GM21529 (cell line): ENCODE data around the gene CUX1.
"Not testable (repeated sequence)": the region's sequence is repeated elsewhere in the genome, so short reads cannot be mapped to it uniquely, and the experiment has no call there.

ENCODE experiments used
- ATAC-seq: cut with Tn5 transposase; IDR thresholded peaks from one replicate; pipeline ENCODE4 v1.9.1; 2021; ENCODE audit not compliant: unreplicated experiment

The CUX1 gene

DNA sequence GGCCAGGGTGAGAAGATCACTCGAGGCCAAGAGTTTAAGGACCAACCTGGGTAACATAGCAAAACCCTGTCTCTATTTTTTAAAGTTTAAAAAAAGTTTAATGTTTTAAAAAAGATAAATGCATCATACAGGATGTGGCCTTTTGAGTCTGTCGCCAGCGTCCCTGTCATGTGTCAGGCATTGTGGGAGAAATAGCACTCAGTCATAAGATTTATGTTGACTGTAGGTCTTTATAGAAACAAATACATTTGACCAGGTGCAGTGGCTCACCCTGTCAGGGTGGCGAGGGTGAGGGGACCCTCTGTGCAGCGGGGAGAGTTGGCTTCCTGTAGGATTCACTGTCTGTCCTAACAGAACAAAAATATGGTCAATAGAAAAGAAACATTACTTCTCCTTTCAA is 405.8 kb downstream of the CUX1 start:
- ATAC-seq = no peak

DNA sequence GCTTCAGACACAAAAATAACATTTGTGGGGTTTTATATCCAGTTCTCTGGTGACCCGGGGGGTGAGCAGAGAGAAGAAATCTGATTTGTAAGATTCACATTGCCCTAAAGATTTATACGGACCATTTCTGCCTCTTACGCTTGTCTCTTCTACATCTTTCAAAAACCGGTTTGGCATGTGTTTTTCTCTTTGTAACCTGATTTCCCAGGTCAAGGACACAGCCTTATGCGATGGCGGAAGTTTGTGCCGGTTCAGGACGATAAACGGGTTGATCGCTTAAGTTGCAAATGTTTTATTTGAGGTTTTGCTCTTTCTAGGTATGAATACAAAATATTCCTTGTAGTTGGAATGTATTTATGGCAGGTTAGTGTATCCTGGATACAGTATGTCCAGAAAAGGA is 407.6 kb downstream of the CUX1 start:
- ATAC-seq = no peak

DNA sequence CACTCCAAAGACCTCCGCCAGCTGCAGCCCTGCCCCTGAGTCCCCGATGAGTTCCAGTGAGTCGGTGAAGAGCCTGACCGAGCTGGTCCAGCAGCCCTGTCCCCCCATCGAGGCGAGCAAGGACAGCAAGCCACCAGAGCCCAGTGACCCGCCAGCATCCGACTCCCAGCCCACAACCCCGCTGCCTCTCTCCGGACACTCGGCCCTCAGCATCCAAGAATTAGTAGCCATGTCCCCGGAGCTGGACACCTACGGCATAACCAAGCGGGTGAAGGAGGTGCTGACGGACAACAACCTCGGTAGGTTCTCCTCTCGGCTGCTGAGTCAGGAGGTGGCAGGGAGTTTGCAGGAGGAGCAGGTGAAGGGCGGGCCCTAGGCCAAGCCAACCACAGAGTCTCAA is 409.9 kb downstream of the CUX1 start:
- ATAC-seq = no peak

DNA sequence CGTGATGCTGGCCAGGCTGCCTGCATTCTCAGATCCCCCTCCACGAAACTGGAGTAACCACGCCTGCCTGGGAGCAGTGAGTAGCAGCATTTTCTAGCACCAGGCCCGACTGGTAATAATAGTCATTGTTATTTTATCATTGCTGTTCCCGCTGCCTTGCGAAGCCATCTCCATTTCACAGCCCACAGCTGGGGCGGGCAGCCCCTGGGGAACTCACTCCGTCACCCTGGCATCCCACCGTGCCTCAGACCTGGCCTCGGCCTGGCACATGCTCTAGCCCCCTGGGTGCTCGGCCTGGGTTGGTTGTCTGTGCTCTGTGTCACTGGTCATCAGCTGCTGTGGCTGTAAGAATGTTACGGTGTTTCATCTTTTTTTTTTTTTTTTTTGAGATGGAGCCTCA is 411.5 kb downstream of the CUX1 start:
- no peak for ATAC-seq

DNA sequence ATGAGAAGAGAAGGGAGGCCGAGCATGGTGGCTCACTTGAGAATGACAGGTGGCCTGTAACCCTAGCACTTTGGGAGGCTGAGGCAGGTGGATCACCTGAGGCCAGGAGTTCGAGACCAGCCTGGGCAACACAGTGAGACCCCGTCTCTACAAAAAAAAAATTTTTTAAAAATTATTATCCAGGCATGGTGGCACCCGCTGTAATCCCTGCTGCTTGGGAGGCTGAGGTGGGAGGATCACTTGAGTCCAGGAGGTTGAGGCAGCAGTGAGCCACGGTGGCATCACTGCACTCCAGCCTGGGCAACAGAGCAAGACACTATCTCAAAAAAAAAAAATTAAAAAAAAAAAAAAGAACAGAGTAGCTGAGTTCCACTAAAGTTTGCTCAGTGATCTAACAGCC is 412.7 kb downstream of the CUX1 start:
- not testable (repeated sequence) for ATAC-seq

DNA sequence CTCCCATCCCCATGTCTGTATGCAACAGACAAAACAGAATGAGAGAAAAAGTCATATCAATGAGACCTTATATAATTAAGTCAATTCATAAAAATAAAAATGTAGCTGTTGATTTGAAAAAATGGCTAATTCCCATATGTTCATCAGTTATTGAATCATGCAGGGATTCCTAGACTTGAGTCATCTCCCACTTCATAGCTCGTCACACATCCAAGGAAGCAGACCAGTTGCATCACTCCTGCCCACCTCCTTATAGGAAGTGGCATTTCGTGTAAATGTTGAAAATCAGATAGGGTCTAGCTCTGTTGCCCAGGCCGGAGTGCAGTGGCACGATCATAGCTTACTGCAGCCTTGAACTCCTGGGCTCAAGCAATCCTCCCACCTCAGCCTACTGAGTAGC is 413.2 kb downstream of the CUX1 start:
- ATAC-seq = no peak

DNA sequence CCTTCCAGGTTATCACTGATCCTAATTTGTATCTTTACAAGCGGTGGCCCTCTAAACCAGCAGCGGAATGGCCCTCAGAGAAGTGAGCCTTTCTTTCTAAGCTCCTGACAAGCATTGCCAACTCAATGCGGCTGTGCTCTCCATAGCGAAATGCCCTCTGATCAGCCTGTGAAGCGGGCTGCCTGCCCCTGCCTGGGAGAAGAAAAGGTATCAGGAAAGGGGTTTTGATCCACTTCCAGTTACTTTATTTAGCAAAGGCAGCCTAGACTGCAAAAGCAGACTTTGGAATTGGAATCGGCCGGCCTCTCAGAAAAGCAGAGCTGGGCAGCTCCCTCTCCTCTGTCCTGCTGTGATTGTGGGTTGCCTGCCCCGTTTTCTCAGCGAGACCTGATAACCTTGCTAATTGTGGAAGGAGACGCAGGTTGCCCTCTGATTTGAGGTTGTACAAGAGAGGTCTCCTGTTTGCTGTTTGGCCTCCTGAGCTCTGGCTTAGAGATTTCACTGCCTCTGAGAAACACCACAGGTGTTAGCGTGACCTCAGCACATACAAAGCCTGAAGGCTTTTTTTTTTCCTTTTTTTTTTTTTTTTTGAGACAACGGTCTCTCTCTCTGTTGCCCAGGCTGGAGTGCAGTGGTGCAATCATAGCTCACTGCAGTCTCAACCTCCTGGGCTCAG is 415.3 kb downstream of the CUX1 start:
- ATAC-seq = no peak

DNA sequence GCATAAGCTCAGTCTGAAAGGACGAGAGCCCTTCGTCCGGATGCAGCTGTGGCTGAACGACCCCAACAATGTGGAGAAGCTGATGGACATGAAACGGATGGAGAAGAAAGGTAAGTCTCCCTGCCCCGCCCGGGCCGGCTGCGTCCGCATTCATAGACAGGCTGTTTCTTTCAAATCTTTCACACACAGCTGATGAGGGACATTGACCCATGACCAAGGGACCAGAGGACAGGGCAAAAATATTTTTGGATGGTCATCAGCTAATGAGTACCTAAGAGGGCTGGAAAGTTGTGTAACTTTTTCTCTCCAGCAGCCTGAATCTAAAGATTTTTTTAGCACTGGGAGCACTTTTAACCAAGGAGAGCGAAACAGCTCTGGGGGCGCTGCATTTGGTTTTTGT is 416.7 kb downstream of the CUX1 start:
- ATAC-seq = no peak

DNA sequence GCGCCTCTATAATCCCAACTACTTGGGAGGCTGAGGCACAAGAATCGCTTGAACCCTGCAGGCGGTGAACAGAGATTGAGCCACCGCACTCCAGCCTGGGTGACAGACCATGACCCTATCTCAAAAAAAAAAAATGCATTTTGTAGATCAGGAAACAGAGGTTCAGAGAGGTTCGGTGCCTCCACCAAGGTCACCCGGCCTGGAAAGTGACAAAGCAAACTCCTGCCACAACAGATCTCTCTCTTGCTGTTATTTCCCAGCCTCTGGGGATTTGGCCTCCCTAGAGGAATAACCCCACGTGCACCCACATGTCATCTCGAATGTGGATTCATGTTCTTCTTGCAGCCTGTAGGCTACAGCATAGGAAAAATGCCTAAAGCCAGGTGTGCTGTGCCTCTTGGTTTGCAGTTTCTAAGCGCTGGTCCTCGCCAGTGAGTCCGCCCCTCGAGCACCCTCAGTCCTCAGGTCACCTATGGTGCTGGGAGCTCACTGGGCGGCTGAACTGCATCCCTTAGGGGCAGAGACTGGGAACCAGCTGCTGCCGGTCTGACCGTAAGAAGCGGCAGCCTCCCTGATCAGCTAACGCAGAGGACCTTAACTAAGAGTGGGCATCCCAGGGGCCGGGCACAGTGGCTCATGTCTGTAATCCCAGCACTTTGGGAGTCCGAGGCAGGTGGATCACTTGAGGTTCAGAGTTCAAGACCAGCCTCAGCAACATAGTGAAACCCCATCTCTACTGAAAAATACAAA is 417.6 kb downstream of the CUX1 start:
- ATAC-seq = no peak

DNA sequence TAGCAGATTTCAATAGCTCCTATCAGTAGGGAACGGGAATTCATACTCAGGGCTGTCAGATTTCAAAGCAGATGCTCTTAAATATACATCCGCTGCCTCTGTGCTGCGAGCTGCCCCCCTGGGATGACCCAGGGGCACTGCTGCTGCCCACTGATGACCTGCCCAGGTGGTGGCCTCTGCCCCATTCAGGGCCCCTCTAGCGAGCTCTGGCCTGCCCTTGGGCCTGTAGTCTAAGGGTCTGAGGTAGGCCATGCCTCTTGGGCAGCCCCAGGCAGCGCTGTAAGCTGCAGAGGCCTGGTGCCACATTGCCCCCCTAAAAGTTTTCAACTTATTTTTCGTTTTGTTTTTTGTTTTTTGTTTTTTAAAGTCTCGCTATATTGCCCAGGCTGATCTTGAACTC is 418.7 kb downstream of the CUX1 start:
- ATAC-seq = no peak

DNA sequence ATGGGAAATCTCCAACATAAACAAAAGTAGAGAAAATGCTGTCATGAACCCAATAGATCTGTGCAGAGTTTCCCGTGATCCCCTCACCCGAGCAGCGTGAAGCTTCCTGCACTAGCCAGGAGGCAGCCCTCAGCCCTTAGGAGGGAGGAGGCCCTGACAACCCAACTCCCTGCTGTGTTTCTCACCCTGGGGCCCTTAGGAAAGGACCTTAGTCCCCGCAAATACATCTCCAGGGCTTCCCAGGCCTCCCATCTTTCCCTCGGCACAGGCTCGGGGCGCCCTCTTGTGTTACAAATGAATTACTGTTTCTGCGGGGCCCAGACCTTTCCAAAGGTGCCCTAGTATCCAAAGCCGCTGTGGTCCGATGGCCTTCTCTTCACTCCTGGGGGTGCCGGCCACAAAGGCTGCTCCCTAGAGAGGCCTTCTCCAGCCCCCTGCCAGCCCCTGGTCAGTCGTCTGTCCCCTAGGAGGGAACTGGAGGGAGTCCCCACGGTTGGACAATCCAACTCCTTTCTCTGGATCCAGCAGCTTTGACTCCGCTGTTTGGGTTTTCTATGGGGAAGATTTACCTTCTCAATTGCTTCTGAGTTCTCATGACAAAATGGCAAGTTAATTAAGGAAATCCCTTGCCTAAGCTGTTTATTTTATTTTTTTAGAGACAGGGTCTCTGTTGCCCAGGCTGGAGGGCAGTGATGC is 419.3 kb downstream of the CUX1 start:
- no peak for ATAC-seq

DNA sequence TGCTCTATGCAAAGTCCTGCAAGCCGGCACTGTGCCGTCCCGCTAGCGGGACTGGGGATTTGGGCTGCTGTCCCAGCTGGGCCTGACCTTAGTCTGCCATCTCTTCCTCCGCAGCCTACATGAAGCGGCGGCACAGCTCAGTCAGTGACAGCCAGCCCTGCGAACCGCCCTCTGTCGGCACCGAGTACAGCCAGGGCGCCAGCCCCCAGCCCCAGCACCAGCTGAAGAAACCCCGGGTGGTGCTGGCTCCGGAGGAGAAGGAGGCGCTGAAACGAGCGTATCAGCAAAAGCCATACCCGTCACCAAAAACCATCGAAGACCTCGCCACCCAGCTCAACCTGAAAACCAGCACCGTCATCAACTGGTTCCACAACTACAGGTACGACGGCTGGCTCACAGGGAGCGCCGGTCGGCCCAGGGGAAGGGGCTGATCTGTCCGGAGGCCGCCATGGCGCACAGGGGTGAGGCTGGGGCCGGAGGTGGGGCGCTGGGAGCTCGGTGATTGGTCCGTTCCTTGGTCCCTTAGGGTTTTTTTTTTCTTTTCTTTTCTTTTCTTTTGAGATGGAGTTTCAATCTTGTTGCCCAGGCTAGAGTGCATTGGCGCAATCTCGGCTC is 421.9 kb downstream of the CUX1 start:
- ATAC-seq = no peak

DNA sequence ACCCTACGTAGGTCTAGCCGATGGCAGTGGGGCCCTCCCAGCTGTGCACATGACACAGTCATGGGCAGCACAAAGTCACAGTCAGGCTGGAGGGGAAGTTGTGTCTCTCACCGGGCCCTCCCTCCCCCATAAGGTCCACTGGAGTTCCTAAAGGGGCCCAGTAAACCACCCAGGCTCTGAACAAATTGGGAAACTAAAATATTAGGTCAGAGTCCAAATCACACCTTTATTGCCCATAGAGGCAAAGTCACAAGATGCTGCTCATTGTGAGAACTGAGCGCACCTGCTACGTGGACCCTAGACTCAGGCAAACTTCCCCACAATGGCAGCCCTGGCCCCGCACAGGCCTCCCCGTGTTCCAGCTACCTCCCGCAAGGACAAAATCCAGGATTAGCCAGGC is 424.0 kb downstream of the CUX1 start:
- no peak for ATAC-seq

DNA sequence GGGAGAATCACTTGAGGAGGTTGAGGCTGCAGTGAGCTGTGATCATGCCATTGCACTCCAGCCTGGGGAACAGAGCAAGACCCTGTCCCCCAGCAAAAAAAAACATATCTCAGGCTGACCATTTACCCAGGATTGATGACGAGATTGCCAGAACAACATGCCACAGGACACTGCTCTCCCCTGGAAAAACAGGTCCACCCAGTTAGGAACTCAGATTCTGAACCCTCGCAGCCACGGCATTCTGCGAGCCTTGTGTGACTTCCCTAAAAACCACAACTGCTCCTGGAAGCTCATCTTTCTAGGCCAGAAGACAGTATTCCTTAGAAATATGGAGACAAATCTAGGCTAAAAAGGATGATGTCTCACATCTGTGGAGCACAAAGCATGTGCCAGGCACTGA is 427.2 kb downstream of the CUX1 start:
- no peak for ATAC-seq

DNA sequence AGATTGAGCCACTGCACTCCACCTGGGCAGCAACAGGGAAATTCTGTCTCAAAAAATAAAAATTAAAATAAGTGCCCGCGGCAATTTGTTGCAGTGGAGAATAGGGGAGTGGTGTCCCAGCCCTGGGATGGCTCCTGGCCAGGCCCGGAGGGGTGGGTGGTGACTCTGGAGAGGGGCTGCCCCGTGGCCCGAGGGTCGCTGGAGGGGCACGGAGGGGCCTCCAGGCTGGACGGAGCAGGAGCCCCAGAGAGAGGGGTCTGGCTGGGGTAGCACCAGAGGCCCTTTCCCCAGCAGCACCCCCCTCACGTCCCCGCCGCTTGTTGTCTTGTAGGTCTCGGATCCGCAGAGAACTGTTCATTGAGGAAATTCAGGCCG is 430.6 kb downstream of the CUX1 start:
- ATAC-seq = no peak

DNA sequence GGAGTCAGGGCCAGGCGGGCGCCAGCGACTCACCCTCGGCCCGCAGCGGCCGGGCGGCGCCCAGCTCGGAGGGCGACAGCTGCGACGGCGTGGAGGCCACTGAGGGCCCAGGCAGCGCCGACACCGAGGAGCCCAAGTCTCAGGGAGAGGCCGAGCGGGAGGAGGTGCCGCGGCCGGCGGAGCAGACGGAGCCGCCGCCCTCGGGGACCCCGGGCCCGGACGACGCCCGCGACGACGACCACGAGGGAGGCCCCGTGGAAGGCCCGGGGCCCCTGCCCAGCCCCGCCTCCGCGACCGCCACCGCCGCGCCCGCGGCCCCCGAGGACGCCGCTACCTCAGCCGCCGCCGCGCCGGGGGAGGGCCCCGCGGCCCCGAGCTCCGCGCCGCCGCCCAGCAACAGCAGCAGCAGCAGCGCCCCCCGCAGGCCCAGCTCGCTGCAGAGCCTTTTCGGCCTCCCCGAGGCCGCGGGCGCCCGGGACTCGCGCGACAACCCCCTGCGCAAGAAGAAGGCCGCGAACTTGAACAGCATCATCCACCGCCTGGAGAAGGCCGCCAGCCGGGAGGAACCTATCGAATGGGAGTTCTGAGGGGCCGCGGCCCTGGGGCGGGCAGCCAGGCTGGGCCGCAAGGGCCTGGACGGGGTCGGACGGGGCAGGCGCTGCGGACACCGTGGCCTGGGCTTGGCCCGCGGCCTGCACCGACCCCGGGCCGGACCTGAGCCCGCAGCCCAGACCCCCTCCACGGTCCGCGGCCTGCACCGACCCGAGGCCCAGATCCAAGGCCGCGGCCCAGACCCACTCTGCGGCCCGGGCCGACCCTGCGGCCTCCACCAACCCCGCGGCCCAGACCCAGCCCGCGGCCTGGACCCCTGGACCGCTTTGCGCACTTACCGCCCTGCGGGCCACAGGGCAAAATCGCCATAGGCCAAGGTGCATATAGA is 431.3 kb downstream of the CUX1 start:
- ATAC-seq = no peak

DNA sequence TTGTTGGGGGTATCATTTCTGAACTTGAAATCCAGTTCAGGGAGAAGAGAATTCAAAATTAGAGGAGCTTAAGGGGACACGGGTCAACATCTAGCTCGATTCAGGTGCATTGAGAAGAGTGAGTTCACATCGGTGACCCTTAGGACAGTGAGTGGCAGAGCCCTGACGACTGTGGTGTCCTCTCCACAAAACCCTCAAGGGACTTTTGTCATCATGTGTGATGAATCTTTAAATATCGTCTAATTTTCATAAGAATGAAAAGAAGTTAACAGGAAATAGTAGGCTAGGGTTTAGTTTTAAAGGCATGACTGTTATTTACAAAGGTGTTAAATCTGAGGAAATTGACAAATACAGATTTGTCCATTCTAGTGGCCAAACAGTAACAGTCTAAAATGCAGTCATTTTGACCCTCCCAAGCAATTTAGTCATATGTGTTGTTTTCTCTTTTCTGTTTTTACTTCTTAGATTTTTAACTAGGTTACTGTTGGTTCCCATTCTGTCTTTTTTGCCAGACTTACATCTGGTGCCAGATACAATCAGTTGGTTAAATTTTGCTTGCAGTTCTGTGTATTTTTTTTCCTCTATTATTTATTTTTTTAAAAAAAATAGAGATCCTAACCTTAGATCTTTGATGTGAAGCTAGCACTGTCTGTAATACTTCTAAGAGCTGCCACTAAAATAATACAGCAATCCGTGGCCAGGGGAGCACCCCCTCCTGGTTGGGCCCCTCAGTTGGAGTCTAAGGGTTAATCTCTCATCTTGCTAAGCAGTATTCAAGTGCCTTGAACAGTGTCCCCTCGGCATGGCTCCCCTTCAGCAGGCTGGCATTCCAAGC is 434.3 kb downstream of the CUX1 start:
- no peak for ATAC-seq

DNA sequence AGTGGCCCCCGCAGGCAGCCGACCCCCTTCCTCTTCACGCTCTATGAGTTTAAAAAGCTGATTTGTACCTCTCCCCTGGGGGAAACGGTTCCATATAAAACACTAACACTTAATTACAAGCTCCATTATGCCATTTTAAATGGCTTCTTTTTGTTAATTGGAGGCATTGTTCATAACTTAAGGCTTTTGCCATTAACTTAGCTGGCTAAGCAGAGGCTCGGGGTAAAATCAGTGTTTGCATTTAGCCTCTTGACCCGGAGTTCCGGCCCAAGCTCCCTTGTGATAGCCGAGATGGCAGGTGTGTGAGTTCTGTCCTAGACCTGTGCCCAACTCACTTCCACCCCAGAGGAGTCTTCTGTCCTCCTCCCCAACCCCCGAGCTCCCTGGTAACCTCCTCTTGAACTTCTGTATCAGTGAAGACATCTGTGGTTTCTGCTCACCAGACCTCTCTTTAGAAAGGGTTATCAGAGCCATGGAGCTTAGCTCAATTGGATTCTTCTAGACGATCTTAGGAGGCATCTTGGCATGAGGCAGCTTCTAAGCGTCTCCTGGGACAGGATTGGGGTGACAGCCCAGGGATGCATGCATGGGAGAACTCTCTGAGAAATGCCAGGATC is 435.0 kb downstream of the CUX1 start:
- ATAC-seq = no peak
